ENCODE measurements around the gene PACRG.

The PACRG gene

DNA sequence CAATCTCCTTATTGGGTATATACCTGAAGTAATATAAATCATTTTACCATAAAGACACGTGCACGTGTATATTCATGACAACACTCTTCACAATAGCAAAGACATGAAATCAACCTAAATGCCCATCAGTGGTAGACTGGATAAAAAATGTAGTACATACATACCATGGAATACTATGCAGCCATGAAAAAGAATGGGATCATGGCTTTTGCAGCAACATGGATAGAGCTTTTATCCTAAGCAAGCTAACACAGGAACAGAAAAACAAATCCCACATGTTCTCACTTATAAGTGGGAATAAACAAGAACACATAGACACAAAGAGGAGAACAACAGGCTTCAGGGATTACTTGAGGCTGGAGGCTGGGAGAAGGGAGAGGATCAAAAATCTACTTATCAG lies 478.4 kb downstream of the PACRG start:
- no peak for DNase-seq (ENCODE audit: low read depth)

DNA sequence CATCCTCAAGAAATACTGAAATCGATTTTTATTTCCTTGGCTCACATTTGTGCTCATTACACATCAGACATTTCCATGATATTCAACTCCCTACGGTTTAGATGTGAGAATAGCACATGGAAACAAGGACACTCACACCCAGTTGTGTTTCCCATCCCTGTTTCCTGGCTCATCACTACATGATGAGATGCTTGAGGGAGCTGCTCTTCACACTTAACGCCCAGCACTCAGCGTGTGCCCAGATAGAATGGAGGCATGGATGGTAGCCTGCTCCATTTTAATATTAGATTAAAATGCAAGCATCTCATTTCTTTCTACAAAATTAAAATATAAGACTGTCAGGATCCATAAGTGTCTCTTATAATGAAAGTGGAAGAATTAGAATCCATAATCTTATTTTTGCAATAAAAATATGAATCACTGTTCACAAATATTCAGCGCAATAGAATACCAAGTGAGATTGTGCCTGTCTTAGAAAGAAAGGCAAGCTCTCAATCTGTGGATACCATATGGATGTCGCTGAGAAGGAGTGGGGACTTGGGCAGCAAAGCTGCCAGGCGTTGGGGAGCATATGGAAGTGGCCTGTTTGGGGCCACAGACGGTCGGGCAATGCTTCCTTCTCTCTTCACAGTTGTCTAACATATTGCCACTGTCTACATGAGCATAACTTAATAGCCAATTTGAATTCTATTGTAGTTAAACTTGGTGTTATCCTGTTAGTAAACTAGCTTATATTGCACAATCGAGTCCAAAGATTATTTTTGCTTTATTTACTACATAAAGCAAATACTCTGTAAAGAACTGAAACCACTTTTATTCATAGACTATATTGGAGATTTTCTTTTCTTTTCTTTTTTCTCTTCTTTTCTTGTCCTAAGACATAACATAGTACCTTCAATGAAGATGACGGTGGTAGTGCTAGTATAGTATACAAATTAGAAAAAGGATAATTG lies 479.9 kb downstream of the PACRG start:
- no peak for DNase-seq (ENCODE audit: low read depth)

DNA sequence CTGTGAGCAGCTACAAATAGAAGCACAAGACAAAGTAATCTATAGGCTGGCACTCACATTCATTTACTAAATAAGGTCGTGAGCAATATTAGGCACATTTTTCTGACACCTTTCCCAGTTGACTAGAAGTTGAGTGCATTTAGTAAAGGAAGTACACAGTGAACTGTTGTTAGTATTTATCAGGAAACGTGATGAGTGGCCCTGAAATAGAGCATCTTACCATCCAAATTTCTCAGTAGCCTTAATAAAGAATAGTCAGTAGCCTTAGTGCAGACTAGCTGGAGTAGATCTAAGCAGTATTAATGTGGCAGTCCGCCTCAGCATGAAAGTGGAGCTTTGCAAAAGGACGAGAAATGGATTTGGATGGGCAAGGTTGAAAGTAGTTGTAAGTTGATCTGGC lies 481.2 kb downstream of the PACRG start:
- no peak for DNase-seq (ENCODE audit: low read depth)

DNA sequence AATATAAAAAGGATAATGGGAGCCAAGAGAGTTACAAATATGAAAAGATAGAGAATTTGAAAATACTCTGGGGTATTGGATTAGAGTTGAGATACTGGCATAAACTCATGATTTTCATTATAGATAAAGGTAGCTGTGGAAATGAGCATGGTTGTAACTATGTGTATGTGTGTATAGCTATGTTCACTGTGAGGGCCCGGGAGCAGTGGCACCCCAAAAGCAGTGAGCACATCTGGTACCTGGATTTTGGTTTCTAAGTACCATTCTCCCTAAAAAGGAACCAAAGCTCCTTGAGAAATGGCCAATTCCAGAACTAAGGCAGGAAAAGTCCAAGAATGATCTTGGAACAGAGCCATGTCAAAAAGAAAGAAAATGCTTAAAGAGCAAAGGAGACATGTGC lies 484.3 kb downstream of the PACRG start:
- no peak for DNase-seq (ENCODE audit: low read depth)

DNA sequence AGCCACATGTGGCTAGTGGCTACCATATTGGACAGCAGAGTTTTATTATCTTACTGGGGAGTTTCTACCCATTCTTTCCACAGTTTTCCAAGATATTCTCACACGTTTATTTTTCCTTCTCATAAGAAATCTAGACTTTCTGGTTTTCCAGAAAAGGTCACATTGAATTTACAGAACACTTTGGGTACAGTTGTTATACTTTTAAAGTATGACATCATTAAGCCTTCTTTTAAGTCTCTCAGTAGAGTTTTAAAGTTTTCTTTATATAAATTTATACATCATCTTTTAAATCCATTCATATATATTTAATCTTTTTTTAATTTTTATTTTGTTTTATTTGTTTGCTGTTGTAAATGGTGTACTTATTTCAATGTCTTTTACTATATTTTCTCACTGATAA lies 486.5 kb downstream of the PACRG start:
- DNase-seq (ENCODE audit: low read depth), result no peak

DNA sequence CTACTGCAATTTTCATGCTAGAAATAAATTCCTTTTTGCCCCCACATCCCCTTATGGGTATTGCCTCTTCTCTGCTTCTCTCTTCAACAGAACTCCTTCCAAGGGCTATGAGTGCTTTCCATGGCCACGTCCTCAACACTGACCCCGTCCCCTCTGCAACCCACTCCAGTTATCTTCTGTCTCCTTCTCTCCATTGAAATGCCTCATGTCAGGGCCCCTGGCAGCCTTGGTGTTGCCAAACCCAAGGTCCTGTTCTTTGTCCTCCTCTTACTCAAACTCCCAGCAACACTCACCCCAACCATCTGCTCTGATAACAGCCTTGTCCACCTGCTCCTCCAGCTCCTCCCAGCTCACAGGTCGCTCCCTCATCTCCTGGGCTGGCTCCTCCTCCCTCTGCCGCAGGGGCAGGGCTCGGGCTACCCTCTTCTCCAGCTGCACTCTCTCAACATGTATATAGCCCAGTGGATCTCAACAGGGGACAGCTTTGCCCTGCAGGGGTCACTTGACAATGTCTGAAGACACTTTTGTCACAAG lies 490.7 kb downstream of the PACRG start:
- DNase-seq (ENCODE audit: low read depth), result no peak

DNA sequence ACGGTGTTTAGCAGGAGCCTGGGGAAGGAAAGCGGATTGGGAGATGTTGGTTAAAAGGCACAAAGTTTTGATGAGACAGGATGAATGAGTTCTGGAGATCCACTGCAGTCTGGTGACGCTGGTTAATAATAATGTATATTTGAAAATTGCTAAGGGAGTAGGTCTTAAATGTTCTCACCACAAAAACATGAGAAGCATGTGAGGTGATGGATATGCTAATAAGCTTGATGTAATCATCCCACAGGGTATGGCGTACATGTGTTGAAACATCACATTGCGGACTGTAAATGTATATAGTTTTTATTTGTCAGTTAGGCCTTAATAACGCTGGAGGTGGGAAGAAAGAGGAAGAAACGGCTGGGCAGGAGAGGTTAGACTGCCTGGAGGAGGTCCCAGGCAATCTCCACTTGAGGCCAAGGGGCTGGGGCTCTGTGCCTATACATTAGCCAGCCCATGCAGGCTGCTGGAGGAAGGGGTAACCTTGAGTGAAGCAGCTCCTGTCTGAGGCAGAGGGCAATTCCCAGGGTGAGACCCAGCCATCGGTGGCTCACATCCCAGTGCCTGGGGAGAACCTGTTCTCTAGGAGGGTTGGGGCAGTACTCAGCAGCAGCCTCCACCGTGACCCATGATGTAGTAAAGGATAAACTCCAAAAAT lies 498.5 kb downstream of the PACRG start:
- DNase-seq (ENCODE audit: low read depth), result no peak

DNA sequence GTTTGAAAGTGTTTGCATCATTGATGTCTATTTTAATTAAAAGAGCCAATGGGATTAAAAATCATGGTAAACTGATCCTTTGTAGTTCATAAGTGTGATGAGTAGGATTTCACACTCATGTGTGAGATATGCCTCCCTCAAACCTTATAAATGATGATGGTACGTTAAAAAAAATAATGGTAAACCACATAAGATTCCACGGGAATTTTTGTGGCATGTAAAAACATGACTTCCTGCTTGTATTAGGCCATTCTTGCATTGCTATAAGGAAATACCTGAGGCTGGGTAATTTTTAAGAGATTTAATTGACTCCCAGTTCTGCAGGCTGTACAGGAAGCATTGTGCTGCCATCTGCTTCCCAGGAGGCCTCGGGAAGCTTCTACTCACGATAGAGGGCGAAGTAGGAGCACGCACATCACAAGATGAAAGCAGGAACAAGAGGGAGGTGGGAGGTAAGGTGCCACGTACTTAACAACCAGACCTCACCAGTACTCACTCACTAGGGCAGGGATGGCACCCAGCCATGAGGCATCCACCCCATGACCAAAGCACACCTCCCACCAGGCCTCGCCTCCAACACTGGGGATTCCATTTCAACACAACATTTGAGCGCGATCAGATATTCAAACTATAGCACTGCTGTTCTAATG lies 499.2 kb downstream of the PACRG start:
- no peak for DNase-seq (ENCODE audit: low read depth)

DNA sequence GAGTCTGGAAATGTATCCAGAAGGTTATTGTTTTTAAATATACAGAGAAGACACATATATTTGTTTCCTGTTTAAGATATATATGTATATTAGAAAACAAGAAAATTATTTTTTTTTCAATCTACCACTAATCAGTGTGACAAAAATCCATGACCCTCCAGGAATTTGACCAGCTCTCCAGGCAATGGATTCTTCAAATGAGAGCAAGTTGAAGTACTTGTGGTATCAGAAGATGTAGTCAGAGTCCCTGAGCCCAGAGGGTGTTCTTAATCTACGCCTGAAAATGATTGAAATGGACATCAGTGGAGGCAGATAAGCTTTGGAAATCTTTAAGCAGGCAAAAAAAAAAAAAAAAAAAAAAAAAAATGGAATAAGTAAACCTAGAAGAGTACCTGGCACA lies 500.3 kb downstream of the PACRG start:
- no peak for DNase-seq (ENCODE audit: low read depth)

DNA sequence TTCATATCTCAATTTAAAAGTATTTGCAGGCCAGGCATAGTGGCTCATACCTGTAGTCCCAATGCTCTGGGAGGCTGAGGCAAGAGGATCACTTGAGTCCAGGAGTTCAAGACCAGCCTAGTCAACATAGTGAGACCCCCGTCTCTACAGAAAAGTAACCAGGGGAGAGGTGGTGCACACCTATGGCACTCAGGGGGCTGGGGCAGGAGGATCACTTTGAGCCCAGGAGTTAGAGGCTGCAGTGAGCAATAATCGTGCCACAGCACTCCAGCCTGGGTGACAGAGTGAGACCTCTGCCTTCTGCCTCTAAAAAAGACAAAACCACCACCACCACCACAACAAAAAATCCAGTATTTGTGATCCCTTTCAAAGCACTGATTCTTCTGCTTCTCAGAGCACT lies 501.3 kb downstream of the PACRG start:
- no peak for DNase-seq (ENCODE audit: low read depth)

DNA sequence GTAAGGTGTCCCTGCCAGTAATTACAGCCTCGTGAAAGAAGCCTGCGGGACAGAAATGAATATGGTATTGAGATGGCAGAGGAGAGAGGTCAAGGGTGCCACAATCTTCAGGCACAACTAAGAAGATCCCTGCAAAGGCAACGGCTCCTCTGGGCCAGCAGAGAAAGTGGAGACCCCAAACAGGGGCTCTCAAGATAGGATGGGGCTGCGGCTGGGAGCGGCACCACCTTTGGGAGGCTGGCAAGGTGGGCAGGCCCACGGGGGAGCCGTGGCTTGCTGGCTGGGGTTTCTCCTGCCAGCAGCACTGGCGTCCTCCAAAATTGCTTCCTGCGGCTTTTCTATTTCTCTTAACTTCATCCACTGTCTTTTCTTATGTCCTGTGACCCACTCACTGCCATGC lies 503.1 kb downstream of the PACRG start:
- DNase-seq (ENCODE audit: low read depth), result no peak

DNA sequence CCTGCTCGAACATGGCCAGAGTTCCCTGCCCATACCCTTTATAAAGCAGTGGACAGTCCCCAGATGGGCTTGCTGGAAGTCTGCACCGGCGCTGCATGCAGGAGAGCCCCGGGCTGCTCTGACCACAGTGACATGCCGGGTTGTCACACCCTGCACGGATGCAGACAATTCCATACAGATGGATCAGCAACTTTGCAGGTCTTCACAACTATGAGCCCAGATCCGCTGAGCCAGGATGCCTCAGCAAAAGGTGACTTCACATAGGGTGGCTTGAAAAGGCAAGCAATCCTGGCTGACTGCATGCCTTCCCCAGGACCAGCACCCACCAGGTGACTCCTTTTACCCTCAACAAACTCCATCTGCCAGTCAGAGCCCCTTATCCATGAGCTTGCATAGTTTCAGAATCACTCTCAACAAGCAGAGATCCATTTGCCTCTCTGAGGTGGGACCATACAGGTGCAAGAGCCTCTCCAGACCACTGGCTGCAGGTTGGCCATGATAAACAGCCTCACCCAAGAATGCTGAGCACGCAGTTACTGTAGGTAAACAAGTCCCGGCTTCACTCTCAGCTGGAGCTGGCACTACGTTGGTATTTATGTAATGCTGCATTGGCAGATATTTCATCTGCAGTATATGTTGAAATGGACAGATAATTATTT lies 503.7 kb downstream of the PACRG start:
- no peak for DNase-seq (ENCODE audit: low read depth)

DNA sequence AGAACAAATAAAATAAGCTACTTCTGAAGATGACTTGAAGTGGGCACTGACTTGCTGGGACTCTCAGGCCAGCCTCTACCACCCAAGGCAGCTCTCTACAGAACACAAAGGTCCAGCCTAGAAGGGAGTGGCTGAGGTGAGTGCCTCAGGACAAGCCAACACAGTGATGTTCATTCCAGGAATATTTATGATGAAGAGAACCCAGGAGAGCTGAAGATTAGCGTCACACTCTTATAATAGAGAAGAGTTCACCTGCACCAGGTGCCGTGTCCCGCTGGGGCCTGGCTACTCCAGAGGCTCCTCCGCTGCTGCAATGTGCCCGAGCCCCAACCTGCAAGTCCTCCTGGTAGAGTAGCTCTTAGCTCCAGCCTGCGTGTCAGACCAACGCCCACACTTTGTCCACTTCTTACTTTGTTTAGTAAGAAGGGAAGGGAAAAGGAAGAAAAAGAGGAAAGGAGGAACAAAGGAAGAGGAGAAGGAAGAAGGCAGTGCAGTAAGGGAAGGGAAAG lies 504.3 kb downstream of the PACRG start:
- DNase-seq (ENCODE audit: low read depth), result no peak

DNA sequence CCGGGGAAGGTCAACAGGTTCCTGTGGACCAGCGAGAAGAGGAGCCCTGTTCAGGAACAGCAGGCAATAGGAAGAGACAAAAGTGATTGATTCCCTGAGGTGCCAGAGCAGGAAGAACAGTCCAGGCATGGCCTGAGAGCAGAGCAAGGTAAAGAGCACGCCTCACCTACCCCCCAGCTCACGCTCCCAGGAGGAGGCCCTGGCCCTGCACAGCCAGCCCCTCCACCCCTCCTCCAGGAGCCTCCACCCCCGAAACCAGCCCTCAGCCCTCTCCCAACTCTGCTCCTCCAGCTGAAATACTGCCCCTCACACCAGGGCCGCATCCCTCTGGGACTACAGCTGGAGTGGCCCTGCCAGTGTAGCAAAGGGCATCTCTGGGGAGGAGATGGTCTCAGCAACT lies 504.9 kb downstream of the PACRG start:
- no peak for DNase-seq (ENCODE audit: low read depth)

DNA sequence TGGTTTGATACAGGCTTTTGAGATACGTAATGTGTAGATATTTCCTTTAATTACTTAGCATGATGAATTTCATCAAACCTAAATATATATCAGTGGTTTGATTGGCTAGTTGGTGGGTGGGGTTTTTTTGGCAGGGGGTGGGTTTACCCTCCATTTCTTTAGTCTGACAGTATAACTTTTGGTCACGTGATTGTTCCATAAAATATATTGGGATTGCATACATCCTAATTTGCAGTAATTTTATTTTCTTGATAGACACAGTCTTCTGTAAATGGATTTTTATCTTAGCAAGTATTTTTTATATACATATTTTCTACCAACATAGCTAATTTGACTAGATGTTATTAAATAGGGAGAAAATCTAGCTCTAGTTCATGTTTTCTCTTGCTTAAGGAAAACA lies 509.3 kb downstream of the PACRG start:
- DNase-seq (ENCODE audit: low read depth), result no peak

DNA sequence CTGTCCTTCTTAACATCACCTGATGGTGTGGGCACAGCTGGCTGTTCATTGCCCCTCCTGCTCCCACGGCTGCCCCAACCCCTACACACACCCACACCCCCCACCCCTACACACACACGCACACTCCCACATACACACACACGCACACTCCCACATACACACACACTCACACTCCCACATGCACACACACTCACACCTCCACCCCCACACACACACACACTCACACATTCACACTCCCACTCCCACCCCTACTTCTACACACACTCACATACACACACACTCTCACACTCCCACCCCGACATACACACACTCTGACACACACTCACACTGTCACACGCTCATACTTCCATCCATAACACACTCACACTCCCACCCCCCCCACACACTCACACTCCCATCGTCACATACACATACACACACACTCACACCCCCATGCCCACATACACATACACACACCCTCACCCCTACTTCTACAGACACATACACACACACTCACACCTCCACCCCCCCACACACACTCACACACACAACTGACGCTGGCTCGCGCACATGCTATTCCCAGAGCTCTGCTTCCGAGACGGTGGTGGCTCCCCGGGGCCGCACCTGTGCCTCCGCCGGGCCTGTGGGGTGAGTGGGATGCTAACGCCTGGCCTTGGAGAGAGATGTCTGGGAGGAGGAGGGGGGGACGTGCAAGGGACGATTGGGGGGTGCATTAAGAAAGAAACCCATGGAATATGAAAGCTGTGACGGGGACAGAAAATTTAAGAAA lies 512.0 kb downstream of the PACRG start:
- no peak for DNase-seq (ENCODE audit: low read depth)

DNA sequence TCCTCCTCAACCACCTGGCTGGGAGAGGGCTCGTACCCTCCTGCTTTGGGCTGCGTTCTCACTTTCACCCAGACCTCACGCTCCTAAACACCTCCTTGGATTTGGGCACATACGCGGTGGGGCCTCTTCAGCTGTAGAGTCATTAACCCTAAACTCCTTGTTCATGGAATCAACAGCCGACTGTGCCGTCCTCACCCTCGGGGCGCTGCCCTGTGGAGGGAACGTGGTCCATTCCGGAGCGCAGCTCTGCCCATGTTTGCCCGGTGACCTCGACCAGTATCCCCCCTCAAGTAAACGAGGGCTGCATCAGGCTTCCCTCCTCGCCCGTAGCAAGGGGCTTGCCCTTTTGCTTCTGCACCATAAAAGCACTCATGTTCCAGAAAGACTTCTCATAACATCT lies 512.8 kb downstream of the PACRG start:
- no peak for DNase-seq (ENCODE audit: low read depth)

DNA sequence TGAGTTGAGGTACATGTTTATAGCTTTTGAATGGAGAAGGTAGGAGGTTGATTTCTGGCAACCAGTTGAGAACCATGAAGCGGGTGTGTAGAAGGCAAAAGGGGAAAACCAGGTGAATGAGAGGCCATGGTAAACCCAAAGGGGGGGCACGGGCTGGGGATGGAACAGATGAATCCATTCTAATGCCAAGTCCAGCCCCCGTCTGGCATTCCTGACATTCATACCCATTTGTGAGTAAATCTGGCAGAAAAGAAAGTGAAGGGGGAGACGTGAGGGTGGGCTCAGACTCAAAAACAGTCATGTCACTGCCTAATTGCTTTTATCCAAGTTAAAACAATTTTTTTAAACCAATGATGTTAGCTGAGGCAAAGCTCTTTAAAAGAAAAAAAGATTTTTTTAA lies 513.9 kb downstream of the PACRG start:
- DNase-seq (ENCODE audit: low read depth), result no peak

DNA sequence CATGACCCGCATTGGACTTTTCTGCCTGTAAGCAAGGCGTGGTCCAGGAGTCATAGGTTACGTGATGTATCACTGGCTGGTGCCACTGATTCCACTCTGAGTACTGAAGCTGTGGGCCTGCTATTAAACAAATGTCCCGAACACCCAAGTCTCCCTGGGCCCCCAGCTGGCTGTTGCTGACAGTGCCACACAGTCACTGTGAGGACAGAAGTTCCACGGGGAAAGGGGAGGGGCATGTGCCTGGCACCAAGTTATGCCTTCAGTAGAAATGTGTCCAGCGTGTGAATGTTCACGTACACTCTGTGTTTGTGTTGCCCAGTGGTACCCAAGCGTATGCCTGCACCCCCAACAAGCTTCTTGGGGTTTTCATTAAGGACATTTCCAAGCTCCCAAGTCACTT lies 515.3 kb downstream of the PACRG start:
- no peak for DNase-seq (ENCODE audit: low read depth)

DNA sequence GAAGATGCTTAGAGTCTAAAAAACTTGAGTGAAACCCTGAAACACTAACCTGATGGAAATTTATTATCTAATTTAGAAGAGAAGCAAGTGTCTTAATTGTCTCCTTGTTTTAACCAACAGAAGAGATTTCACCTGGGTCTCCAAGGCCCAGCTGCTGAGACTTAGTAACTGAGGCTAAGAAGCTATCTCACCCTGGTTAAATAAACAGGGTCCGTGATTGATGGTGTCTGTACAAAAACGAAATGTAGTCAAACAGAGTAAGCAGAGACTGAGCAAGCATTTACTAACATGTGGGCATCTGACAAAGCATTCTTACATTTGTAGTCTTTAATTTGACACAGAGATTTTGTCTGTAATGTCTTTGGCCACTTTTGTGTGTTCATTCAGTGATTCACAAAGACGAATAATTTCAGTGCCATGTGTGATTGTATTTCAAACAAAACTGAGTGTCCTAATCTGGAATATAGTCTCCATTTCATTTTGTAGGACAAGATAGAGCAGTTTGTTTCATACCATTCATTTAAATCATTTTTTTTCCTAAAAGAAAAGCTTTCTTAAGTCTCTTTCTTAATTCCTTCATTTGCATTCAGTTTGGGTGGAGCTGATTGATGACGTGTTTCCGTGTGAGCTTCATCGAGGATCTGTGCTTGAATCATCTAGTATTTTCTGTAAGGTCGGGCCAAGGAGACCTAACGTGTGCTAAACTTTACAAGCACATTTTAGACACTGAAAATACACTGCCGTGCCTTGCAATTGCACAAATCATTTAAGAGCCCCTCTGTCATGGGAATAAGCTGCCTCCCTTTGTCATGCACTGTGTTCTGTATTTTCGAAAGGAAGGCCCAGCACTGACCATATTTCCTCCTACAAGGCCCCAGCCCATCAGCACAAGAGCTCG lies 516.2 kb downstream of the PACRG start:
- DNase-seq (ENCODE audit: low read depth), result no peak

Data from stimulated activated CD8-positive, alpha-beta memory T cell treated with anti-CD3 and anti-CD28 coated beads, Interleukin-12 subunit alpha, Interleukin-12 subunit beta, amount 100 ng/mL, for 4 hours (primary cell).